HG02642 (cell line): ENCODE measurements around the gene KLHL34.

Experiments used
- ATAC-seq: cut with Tn5 transposase; IDR thresholded peaks from one replicate; pipeline ENCODE4 v1.9.1; 2021; ENCODE audit warnings: mild to moderate bottlenecking; ENCODE audit not compliant: unreplicated experiment, poor library complexity

The KLHL34 gene, protein sequence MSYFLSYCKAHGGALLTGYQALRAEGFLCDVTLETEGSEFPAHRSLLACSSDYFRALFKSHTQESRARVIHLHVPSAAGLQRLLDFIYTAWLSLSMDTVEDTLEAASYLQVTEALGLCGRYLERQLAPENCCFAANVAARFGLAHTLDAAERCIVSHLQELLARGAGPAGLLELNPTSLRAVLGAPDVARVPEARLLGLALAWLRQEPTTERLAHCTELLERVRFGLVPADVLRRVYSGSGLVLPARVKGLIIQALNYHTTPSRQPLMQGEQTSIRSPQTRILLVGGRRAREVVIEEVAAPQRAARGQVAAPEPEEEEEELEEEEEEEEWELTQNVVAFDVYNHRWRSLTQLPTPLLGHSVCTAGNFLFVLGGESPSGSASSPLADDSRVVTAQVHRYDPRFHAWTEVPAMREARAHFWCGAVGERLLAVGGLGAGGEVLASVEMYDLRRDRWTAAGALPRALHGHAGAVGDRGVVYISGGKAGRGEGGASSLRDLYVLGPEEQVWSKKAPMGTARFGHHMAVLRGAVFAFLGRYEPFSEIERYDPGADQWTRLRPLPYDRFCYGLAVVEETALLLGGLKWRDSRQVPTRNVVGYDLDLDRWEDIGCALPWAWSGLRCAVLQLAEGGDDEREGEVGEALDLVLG

DNA sequence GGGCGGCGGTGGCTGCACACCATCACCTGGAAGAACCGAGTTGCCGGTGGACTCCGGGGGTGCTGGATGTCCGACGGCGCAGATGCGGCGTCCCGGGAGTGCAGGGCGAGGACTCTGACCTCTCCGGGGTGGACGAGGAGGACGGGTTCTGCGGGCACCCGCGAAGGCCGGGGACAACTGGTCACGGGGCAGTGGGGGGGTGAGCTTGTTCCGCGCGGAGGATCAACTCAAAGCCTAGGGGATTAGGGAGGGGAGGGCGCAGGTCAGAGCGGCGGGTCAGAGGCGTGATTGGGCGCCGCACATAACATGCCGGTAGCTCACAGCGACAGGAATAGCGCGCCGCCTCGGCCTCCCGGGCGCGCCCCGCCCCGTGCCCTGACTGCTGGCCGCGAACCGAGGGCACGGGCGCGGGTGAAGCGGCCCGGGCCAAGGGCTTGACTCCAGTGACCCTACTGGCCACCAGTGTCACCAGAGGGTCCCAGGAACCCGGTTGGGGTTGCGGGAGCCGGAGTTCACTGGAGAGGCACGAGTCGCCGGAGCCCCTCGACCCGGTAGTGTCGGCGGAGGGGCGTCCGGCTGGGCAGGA lies at the start of gene KLHL34:
Gene KLHL34 (minus strand): TSS at position 179 of the 586 bp plus-strand sequence. CDS start 542 bp downstream, outside the sequence.
- ATAC-seq: no peak

DNA sequence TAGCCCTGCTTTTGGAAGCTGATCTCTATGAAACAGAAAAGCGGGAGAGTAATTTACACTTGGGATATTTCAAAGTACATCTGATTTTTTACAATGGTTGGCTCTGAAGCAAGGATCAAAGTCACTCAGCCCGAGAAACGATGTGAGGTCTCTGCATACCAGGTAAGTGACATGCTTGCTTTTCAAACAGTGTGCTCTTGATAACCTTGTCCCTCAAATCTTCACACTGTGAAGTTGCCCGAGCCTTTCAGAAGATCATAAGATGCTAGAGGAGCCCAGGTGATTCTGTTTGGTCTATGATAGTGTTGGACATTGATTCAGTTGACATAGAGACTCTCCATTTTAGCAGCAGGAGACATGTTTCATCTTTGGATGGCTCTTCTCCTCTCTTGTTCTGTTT lies 47.1 kb upstream of the KLHL34 start:
- ATAC-seq: no peak

DNA sequence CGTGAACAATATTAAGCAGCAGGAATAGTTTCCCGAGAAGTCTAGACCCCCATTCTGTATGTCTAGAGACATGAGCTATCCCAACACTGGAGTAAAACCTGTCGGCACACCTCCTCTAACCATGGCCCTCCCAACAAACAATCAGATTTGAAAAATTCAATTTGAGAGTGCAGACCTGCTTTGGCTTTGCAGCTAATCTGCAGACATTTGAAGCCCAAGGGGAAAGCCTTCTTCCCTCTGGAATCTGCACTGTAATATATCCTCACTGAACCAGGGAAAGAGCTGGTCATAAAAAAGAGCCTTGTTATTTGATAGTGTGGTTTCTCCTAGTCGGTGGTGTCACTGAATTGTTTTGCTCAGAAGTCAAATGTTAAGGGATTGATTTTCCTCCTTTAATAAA lies 44.6 kb upstream of the KLHL34 start:
- no peak for ATAC-seq

DNA sequence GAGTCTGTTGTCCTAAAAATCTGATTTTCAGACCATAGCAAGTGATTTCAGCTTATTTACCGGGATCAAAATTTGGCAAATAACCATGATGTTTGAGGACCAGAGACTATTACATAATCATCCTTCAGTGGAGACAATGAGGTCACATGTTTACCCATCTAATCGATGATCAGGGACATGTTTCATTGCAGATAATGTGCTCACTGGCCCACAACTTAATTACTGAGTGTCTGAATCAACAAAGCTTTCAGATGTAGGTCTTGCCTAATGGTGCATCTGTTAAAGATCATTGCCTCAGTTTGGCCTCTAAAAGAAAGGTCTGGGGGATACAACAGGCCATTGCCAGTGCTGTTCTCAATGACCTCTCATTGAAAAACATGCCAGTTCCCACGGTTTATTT lies 42.8 kb upstream of the KLHL34 start:
- ATAC-seq: no peak

DNA sequence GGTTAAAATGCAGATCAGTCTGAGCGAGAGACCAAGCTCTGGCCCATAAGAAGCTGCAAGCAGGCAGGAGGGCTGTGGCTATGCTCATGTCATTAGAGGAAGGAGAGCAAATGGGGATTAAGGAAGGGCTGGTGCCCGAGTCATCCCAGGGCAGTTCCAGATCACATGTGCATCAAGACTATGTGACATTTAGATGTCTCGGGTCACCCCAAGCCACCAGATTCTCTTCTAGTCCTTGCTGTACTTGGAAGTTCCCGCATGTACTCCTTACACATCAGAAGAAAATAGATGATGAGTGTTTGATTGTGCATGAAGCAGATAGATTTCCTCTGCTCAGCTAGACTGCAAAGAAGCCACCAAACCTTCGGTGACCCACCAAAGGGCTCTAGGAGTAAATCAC lies 42.1 kb upstream of the KLHL34 start:
- ATAC-seq: no peak

DNA sequence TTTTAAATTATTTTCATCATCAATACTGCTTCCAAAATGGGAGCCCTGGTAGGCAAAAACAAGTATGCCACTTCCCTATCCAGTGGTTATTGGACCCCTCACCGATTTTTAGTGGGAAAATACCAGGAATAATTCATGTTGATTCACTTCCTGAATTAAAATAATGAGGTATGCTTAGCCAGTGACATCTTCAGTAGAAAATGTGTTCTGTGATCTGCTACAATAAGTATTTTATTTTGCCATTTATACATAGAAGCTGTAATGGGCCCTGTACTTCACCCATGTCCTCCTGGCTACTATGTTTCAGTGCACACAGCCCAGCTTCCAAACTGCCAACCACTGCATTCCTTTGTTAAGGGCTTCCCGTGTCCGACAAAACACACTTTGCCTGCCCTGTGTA lies 41.0 kb upstream of the KLHL34 start:
- no peak for ATAC-seq

DNA sequence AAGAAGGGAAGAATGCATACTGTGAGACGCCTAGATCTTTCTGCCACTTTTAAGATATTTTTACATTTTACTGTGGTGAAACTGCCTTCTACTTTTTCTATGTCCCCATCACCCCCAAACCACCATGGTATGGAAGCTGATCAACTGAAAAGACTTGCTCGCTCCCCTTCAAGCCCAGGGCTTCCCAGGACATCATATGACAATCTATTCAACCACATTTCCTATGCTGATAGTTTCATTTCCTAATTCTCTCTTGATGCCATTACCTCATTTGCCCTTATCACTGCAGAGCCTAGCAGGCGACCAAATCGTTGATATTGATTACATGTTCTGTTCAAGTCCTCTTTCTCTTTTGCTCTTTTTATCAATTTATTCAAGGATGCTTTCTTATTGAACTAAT lies 40.1 kb upstream of the KLHL34 start:
- no peak for ATAC-seq

DNA sequence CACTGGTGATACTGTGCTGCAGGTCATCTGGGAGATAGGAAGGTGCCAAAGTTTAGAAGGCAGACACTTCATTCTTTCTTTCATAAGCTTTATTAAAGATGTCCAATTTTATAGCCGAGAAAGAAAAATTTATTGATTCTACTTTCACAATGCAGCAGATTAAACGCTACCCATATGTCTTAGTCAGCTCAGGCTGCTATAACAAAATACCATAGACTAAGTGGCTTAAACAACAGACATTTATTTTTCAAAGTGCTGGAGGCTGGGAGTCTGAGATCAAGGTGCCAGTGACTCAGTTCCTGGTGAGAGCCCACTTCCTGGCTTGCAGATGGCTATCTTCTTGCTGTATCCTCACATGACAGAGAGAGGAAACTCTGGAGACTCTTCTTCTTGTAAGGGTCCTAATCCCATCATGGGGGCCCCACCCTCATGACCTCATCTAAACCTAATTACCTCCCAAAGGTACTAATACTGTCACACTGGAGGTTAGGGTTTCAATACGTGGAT lies 33.4 kb upstream of the KLHL34 start:
- ATAC-seq: no peak

DNA sequence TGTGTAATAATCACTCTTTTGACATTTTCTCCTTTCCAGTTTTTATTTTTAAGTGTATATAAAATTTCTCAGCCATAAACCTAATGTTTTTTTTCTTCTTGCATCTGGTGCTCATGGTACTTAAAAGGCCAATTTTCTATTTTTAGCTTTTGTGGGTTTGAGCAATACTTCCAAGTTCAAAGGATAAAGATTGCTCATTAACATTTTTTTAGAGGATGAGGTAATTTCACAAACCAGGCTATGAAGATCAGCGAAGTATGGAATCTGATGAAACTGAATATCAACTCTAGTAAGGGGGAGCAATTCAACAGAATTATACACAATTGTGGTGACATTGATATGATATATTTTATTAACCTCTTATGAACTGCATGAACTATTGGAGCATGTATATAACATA lies 25.8 kb upstream of the KLHL34 start:
- ATAC-seq: no peak

DNA sequence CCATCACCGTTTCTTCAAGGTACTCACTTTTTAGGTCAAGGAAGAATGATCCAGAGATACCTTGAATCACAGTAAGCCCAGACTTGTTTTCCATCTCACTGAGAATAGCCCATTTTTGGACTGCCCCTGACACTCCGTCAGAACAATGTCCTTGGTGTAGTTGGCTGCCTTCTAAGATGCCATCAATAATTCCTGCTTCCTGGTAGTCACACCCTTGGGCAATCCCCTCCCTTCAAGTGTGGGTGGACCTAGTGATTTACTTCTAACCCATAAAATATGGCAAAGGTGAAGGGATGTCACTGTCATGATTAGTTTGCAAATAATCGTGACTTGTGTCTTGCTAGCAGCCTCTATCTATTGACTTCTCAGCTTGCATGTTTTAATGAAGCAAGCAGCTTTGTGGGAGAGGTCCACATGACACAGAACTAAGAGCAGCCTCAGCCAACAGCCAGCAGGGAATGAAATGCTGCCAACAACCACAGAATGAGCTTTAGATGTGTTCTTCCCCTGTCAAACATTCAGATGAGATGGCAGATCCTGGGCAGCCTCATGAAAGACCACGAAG lies 20.0 kb upstream of the KLHL34 start:
- no peak for ATAC-seq

DNA sequence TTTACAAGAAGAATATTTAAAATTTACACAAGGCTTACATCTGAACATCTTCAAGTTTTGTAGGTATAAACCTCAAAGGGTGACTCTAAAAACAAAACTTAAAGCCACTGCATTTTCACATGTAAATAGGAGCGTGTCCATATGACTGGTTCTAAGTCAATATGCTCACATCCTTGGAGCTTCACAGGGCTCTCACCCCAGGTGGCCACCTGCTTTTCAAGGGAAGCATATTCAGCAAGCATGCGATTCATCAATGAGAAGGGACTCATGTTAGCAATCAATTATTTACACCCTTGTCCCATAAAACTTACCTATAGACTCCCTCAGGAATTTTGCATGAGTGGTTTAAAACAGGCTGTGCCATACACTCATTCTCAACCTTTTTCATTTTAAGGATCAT lies 17.8 kb upstream of the KLHL34 start:
- ATAC-seq: no peak

DNA sequence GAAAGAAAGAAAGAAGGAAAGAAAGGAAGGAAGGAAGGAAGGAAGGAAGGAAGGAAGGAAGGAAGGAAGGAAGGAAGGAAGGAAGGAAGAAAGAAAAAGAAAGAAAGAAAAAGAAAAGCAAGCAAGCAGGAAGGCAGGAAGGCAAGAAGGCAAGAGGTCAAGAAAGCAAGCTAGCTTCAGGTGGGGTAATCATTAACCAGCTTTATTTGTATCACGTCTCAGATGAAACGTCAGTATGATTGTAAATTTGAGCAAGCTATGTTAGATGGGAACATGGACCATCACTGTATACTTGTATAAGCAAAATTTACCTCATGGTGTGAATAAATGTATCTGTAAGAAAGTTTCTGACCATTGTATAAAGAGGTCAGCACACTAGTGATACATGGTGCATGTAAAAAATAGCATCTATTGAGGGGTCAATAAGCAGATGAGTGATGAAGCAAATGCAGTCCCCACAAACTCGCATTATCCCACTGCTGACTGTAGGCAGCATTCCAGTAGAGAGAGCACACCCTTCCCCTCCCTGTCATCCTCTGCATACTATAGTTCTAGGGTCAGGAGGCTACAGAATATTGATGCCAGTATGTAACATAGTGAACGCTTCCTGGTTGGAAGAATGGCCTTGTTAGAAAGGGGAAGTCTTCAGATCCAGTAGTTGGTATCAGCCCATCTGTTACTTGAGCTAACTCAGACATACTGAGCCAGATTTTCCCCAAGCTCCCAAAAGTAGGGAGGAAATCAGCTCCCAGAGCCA lies 16.5 kb upstream of the KLHL34 start:
- ATAC-seq: no peak

DNA sequence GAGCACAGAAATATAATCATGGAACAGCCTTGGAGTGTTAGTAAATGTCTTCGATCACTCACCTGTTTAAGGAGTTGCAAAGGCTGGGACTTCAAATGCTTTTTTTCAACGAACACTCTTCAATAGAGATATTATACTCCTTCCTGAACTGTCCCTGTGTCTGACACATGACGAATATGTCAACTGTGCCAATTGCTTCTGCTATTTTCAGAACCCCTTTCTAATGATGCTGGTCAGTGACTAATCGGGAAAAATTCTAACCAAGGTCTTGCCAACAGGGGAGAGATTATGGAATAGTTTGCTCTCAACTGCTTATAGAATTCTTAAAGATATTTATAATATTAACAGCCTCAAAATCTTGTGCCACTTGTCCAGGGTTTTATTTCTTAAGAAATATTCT lies 8.5 kb upstream of the KLHL34 start:
- ATAC-seq: no peak

DNA sequence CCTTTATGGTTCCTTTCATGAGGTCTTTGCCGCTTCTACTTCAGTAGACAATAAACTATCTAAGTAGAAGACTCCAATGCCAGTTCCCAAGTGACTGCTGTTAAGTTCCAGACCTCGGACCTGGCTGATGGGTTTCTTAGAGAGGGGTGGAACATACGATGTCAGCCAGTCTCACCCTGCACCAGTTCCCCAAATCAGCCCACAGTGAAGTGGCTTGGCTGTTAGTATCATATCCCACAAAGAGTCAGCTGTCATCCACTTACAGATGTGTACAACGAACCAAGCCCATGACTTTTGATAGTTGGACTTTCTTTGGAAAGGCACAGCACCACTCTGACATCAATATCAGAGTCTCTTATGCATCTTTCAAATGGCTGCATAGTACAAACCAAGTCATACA lies 8.1 kb upstream of the KLHL34 start:
- ATAC-seq: no peak

DNA sequence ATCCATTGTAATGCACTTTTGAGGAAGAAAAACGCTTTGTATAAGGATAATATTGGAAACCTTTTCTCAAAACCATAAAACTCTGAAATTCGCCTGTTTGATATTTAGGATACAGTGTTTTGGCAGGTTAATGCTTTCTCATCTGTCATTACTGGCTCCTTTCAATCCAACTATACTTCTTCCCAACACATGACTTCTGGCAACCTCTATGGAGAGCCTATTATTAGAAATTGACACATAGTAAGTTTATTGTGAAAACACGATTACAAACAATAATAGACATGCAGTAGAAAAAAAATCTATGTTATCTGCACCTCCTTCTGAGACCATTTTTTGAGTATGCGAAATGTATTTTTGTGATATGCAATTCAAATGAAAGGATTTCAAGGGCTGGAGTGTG lies 4.6 kb upstream of the KLHL34 start:
- ATAC-seq: no peak

DNA sequence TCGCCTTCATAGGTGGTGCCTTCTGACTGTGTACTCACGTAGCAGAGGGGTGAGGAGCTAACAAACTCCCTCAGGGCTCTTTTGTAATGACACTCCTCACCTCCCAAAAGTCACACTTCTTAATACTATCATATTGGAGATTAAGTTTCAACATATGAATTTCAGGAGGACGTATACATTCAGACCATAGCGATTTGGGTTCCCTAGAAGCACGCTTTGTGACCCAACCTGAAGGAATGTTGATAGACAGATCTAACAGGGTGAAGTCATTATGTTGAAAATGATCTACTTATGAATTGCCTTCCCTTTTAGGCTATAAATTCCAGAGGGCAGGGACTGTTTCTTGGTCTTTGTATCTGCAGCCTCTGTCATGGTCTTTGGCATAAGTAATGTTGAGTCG lies 3.2 kb upstream of the KLHL34 start:
- ATAC-seq: no peak

DNA sequence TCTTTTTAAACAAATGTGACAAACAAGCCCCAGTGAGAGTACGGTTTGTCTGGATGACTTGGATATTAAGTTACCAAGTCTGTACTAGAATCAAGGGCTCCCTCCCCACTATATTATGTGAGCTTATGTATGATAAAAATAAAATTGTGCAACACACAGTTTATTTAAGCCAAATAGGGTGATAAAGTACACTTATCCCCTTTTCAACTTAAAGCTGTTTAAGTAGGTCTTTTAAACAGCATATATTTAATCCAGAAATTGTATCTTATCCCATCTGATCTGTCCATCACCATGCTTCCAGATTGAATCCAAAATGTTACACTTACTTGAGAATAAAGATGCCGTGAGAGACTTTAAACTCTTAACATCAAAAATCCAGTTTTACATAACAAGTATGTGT lies 2.0 kb upstream of the KLHL34 start:
- ATAC-seq: no peak

DNA sequence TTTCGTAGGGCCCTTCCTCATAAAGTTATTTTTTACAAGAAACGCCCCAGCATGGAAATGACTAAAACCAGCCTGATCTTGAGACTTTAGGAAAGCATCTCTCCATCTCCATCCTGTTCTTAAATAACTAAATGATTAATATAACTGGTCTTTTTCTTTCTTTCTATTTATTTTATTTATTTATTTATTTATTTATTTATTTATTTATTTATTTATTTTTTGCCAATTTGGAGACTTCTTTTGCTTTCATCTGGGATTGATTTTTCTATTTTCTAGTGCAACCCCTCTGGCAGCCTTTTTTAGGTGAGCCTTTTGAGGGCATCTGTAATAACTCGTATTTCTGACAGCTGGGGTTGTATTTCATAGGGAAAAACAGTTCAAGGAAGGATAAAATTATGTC lies 1.2 kb upstream of the KLHL34 start:
- ATAC-seq: no peak

DNA sequence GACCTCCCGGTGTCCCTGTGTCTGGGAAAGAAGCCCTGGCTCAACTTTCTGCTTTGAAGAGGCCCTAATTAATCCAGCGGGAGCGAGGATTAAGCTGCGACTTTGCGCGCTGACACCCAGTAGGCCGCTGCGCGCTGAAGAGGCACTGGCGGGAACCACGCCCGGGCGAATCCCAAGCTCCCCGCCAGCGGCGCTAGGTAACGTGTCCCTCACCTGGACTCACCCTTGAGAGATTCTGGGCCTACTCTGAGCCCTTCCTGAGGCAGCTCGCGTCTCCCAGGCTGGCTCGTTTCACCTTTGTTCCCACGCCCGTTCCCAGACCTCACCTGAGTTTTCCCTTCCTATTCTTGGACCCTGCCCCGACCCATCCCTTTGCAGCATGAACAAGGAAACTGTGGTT lies 616 bp upstream of the KLHL34 start:
- no peak for ATAC-seq

DNA sequence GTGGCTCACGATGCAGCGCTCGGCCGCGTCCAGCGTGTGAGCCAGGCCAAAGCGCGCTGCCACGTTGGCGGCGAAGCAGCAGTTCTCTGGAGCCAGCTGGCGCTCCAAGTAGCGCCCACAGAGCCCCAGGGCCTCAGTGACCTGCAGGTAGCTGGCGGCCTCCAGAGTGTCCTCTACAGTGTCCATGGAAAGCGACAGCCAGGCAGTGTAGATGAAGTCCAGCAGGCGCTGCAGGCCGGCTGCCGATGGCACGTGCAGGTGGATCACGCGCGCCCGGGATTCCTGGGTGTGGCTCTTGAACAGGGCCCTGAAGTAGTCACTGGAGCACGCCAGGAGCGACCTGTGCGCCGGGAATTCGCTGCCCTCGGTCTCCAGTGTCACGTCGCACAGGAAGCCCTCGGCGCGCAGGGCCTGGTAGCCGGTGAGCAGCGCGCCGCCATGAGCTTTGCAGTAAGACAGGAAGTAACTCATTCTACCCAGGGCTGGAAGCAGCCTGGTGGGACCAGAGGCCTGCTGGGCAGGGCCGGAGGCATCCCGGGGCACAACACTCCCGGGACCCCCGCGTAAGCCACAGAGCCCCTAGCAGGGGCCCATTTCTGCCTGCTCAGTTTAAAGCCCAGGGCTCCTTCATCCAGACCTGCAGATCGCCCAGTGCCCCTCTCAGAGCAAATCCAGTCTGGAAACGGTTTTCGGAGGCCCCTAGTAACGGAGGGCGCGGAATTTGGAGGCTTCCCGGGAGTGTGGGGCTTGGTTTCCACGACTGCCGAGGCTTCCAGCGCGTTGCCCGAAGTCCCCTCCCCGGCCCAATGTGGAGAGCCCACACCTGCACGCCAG lies 595 bp downstream of the KLHL34 start:
- ATAC-seq: no peak
